Gastroesophageal sphincter (tissue), 3 donors: ENCODE measurements around the gene HYCC2.
"Not testable (repeated sequence)": the region's sequence is repeated elsewhere in the genome, so short reads cannot be mapped to it uniquely, and the experiment has no call there.

Experiments used
- CTCF ChIP-seq, 4 experiments: fragments of 200-600 bp in 2 of 4; fragments of 450-650 bp in 2 of 4; sonication (generic) in 1 of 4; IDR thresholded peaks; one replicate each; pipeline ENCODE4 v1.5.1; 2017 to 2019; ENCODE audit warnings: antibody characterized with exemption in 4 of 4, mild to moderate bottlenecking in 2 of 4, moderate library complexity in 2 of 4
- POLR2AphosphoS5 ChIP-seq: sonication (generic); formaldehyde crosslinking; IDR thresholded peaks from one replicate; pipeline ENCODE4 v1.6.1; 2017; ENCODE audit warnings: antibody characterized with exemption

- not testable (repeated sequence) for TF ChIP-seq CTCF (IDR thresholded peaks at IDR 0.05); POLR2AphosphoS5
These were observed 8.0 kb downstream of the HYCC2 start for GRCh38 chr2:201063516-201063915.
